ENCODE data around the gene CHST3.

CHST3 gene

GRCh38 chr10:72002354-72003295 lies 38.4 kb downstream of the CHST3 start:
- TF ChIP-seq YY1 (IDR thresholded peaks at IDR 0.05; ENCODE audit: insufficient read depth, insufficient read length) (no peak), SUZ12 (IDR thresholded peaks at IDR 0.05; ENCODE audit: extremely low read depth, insufficient read depth, insufficient read length) (no peak), ZNF274 (IDR thresholded peaks at IDR 0.05; ENCODE audit: low read depth, low read length) (no peak)
- DNase-seq (ENCODE audit: low read depth, low spot score): no peak
- peaks cover 19% of the 10 kb centered on the region for H3K36me3 ChIP-seq (ENCODE audit: insufficient read depth, insufficient read length, low read length)
- H3K4me1 ChIP-seq (ENCODE audit: insufficient read depth, insufficient read length): peaks cover 30% of the 10 kb centered on the region
- H3K9me3 ChIP-seq (ENCODE audit: insufficient read depth, low read length): no peaks in the 10 kb centered on the region
- H3K9ac ChIP-seq (ENCODE audit: insufficient read length, low read depth): no peak overlapping the region
- no peak overlapping the region for H3K4me3 ChIP-seq (ENCODE audit: insufficient read length, low read depth)
- no peaks in the 10 kb centered on the region for H3K27me3 ChIP-seq (ENCODE audit: insufficient read depth, insufficient read length)

- DNase-seq (ENCODE audit: low read depth, low spot score): no peak
- TF ChIP-seq ZNF274 (IDR thresholded peaks at IDR 0.05; ENCODE audit: low read depth, low read length): no peak
- TF ChIP-seq SUZ12 (IDR thresholded peaks at IDR 0.05; ENCODE audit: extremely low read depth, insufficient read depth, insufficient read length): no peak
- no peak for TF ChIP-seq YY1 (IDR thresholded peaks at IDR 0.05; ENCODE audit: insufficient read depth, insufficient read length)
- H3K9ac ChIP-seq (ENCODE audit: insufficient read length, low read depth): no peak overlapping the region
- H3K9me3 ChIP-seq (ENCODE audit: insufficient read depth, low read length): no peaks in the 10 kb centered on the region
- H3K36me3 ChIP-seq (ENCODE audit: insufficient read depth, insufficient read length, low read length): peaks cover 40% of the 10 kb centered on the region
- no peaks in the 10 kb centered on the region for H3K27me3 ChIP-seq (ENCODE audit: insufficient read depth, insufficient read length)
- no peak overlapping the region for H3K4me3 ChIP-seq (ENCODE audit: insufficient read length, low read depth)
- peaks cover 13% of the 10 kb centered on the region for H3K4me1 ChIP-seq (ENCODE audit: insufficient read depth, insufficient read length)
These were observed 41.8 kb downstream of the CHST3 start for GRCh38 chr10:72006026-72006425.

GRCh38 chr10:72007246-72007892 lies 43.2 kb downstream of the CHST3 start:
- H3K27me3 ChIP-seq (ENCODE audit: insufficient read depth, insufficient read length): no peaks in the 10 kb centered on the region
- no peak overlapping the region for H3K9ac ChIP-seq (ENCODE audit: insufficient read length, low read depth)
- peaks cover 43% of the 10 kb centered on the region for H3K36me3 ChIP-seq (ENCODE audit: insufficient read depth, insufficient read length, low read length)
- DNase-seq (ENCODE audit: low read depth, low spot score): no peak
- TF ChIP-seq ZNF274 (IDR thresholded peaks at IDR 0.05; ENCODE audit: low read depth, low read length): no peak
- no peak for TF ChIP-seq SUZ12 (IDR thresholded peaks at IDR 0.05; ENCODE audit: extremely low read depth, insufficient read depth, insufficient read length)
- TF ChIP-seq YY1 (IDR thresholded peaks at IDR 0.05; ENCODE audit: insufficient read depth, insufficient read length): no peak
- peaks cover 11% of the 10 kb centered on the region for H3K4me1 ChIP-seq (ENCODE audit: insufficient read depth, insufficient read length)
- H3K9me3 ChIP-seq (ENCODE audit: insufficient read depth, low read length): no peaks in the 10 kb centered on the region
- no peak overlapping the region for H3K4me3 ChIP-seq (ENCODE audit: insufficient read length, low read depth)

- Histone ChIP-seq H3K9me3 (ENCODE audit: insufficient read depth, low read length) (no peaks in the 10 kb centered on the region), H3K36me3 (ENCODE audit: insufficient read depth, insufficient read length, low read length) (peaks cover 43% of the 10 kb centered on the region), H3K4me1 (ENCODE audit: insufficient read depth, insufficient read length) (peaks cover 11% of the 10 kb centered on the region), H3K9ac (ENCODE audit: insufficient read length, low read depth) (peak overlapping the region; percentile 21), H3K27me3 (ENCODE audit: insufficient read depth, insufficient read length) (no peaks in the 10 kb centered on the region), H3K4me3 (ENCODE audit: insufficient read length, low read depth) (no peak overlapping the region)
- TF ChIP-seq ZNF274 (IDR thresholded peaks at IDR 0.05; ENCODE audit: low read depth, low read length) (no peak), SUZ12 (IDR thresholded peaks at IDR 0.05; ENCODE audit: extremely low read depth, insufficient read depth, insufficient read length) (no peak), YY1 (IDR thresholded peaks at IDR 0.05; ENCODE audit: insufficient read depth, insufficient read length) (no peak)
- no peak for DNase-seq (ENCODE audit: low read depth, low spot score)
These were observed 44.1 kb downstream of the CHST3 start for GRCh38 chr10:72008096-72008981.

GRCh38 chr10:72009051-72009424 lies 44.8 kb downstream of the CHST3 start:
- Histone ChIP-seq H3K27me3 (ENCODE audit: insufficient read depth, insufficient read length) (no peaks in the 10 kb centered on the region), H3K9ac (ENCODE audit: insufficient read length, low read depth) (peak overlapping the region; percentile 21), H3K4me1 (ENCODE audit: insufficient read depth, insufficient read length) (peaks cover 11% of the 10 kb centered on the region), H3K9me3 (ENCODE audit: insufficient read depth, low read length) (no peaks in the 10 kb centered on the region), H3K36me3 (ENCODE audit: insufficient read depth, insufficient read length, low read length) (peaks cover 43% of the 10 kb centered on the region), H3K4me3 (ENCODE audit: insufficient read length, low read depth) (no peak overlapping the region)
- TF ChIP-seq SUZ12 (IDR thresholded peaks at IDR 0.05; ENCODE audit: extremely low read depth, insufficient read depth, insufficient read length) (no peak), ZNF274 (IDR thresholded peaks at IDR 0.05; ENCODE audit: low read depth, low read length) (no peak), YY1 (IDR thresholded peaks at IDR 0.05; ENCODE audit: insufficient read depth, insufficient read length) (no peak)
- DNase-seq (ENCODE audit: low read depth, low spot score): no peak

GRCh38 chr10:72009425-72010081 lies 45.4 kb downstream of the CHST3 start:
- Histone ChIP-seq H3K4me3 (ENCODE audit: insufficient read length, low read depth) (no peak overlapping the region), H3K9ac (ENCODE audit: insufficient read length, low read depth) (no peak overlapping the region), H3K9me3 (ENCODE audit: insufficient read depth, low read length) (no peaks in the 10 kb centered on the region), H3K27me3 (ENCODE audit: insufficient read depth, insufficient read length) (no peaks in the 10 kb centered on the region), H3K36me3 (ENCODE audit: insufficient read depth, insufficient read length, low read length) (peaks cover 43% of the 10 kb centered on the region), H3K4me1 (ENCODE audit: insufficient read depth, insufficient read length) (peaks cover 11% of the 10 kb centered on the region)
- TF ChIP-seq SUZ12 (IDR thresholded peaks at IDR 0.05; ENCODE audit: extremely low read depth, insufficient read depth, insufficient read length): no peak
- TF ChIP-seq ZNF274 (IDR thresholded peaks at IDR 0.05; ENCODE audit: low read depth, low read length): no peak
- TF ChIP-seq YY1 (IDR thresholded peaks at IDR 0.05; ENCODE audit: insufficient read depth, insufficient read length): no peak
- peak; percentile 28 for DNase-seq (ENCODE audit: low read depth, low spot score)
